ENCODE data around the gene RGL1.

The RGL1 gene

DNA sequence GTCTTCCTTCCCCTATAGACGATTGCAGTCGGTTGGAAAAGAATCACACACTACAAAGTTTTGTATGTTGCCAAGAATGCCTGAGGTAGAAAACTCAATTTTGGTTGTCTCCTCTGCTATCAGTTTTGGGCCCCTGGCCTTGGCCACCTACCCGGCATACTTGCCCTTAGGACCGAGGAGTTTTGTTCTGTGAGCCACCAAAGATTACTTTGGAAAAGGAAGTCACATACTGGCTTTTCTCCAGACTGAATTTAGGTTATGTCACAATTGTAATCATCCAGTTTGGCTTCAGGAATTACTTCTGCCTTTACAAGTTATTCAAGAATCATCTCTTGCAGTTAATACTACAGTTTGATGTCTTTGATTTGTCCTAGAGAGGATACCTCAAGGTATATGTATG, 71.4 kb downstream of the RGL1 start:
- H3K36me3 ChIP-seq = no peaks in the 10 kb centered on the region
- TF ChIP-seq, protein P1, sequence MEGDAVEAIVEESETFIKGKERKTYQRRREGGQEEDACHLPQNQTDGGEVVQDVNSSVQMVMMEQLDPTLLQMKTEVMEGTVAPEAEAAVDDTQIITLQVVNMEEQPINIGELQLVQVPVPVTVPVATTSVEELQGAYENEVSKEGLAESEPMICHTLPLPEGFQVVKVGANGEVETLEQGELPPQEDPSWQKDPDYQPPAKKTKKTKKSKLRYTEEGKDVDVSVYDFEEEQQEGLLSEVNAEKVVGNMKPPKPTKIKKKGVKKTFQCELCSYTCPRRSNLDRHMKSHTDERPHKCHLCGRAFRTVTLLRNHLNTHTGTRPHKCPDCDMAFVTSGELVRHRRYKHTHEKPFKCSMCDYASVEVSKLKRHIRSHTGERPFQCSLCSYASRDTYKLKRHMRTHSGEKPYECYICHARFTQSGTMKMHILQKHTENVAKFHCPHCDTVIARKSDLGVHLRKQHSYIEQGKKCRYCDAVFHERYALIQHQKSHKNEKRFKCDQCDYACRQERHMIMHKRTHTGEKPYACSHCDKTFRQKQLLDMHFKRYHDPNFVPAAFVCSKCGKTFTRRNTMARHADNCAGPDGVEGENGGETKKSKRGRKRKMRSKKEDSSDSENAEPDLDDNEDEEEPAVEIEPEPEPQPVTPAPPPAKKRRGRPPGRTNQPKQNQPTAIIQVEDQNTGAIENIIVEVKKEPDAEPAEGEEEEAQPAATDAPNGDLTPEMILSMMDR (IDR thresholded peaks at IDR 0.05) = no peak
- no peaks in the 10 kb centered on the region for H3K27me3 ChIP-seq
- H3K4me1 ChIP-seq (ENCODE audit: control insufficient read depth in 1 of 2, insufficient read depth in 1 of 2, low read depth in 1 of 2, low read length in 1 of 2) = peaks cover 19 to 20% of the 10 kb centered on the region in 2 experiments
- no peak overlapping the region for H3K4me3 ChIP-seq (ENCODE audit: low read depth in 1 of 2, low read length in 1 of 2)
- H3K27ac ChIP-seq = no peak overlapping the region
- H3K9me3 ChIP-seq = no peaks in the 10 kb centered on the region

DNA sequence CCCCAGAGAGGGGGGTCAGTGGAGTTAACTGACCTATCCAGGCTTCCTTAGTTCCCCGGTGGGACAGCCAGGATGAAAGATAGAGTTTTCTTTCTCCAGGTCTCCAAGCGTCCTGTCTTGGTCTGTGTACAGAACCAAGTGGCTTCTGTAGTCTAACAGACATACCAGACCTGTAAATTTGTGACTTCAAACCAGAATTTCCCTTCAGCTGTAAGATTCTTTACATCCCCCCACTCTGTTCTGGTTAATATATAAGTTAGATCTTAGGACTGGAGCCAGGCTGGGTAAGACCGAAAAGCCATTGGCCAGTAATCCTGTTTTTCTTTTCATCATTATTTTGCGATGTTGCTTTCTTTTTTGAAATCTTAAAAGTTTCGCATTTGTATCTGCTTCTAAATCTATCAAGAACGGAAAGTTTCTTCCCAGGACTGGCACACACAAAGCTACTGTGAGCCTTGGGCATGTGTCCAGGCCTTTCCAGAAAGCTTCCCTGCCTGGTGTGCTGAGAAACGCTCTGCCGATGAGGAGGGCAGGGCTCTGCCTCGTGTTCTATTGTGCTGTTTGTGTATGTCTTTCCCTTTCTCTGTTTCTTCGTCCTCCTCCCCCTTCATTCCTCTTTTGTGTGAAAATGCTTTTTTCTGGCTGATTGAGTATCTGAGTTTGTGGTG, 72.3 kb downstream of the RGL1 start:
- TF ChIP-seq, protein P1 (IDR thresholded peaks at IDR 0.05) = no peak
- Histone ChIP-seq H3K4me3 (ENCODE audit: low read depth in 1 of 2, low read length in 1 of 2) (no peak overlapping the region), H3K27ac (no peak overlapping the region), H3K4me1 (ENCODE audit: control insufficient read depth in 1 of 2, insufficient read depth in 1 of 2, low read depth in 1 of 2, low read length in 1 of 2) (peaks cover 28 to 29% of the 10 kb centered on the region in 2 experiments), H3K9me3 (no peaks in the 10 kb centered on the region), H3K27me3 (no peaks in the 10 kb centered on the region), H3K36me3 (no peaks in the 10 kb centered on the region)

DNA sequence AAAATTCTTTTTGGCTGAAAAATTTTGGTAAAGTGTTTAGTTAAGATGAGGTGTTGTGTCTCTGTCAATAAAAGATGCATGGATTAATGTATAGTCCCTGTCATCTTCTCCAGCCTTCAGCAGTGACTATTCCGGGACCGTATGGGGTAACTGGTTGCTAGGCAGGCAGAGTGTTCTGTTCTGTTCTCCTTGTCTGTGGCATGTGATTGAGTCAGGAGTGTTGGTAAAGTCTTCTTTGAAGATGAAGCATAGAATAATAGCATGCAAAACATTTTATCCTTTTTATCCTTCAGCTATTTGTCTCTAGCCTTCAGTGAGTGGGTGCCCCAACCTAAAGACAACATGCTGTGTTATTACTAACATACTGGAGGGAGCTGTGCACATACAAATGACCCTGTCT, 74.6 kb downstream of the RGL1 start:
- TF ChIP-seq, protein P1 (IDR thresholded peaks at IDR 0.05) = no peak
- Histone ChIP-seq H3K27me3 (no peaks in the 10 kb centered on the region), H3K27ac (no peak overlapping the region), H3K36me3 (no peaks in the 10 kb centered on the region), H3K9me3 (no peaks in the 10 kb centered on the region), H3K4me3 (ENCODE audit: low read depth in 1 of 2, low read length in 1 of 2) (no peak overlapping the region), H3K4me1 (ENCODE audit: control insufficient read depth in 1 of 2, insufficient read depth in 1 of 2, low read depth in 1 of 2, low read length in 1 of 2) (peaks cover 35 to 38% of the 10 kb centered on the region in 2 experiments)

DNA sequence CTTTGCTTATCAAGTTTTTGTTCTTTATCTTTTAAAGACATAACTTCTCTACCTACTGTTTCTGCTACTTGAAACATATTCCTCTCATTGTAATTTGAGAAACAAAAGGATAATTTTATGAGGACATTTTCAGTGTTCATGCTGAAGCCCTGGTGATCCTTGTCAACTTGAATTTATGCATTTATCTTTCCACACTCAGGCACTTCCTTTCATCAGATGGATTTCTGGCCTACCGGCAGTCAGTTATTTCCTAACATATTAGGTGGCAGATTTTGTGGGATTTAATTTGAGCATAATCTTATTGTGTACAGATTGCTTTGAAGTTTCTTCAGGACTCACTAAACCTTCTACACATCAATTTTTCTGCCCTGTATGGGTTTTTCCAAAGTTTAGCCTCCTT, 75.0 kb downstream of the RGL1 start:
- Histone ChIP-seq H3K36me3 (no peaks in the 10 kb centered on the region), H3K4me1 (ENCODE audit: control insufficient read depth in 1 of 2, insufficient read depth in 1 of 2, low read depth in 1 of 2, low read length in 1 of 2) (peaks cover 35 to 38% of the 10 kb centered on the region in 2 experiments), H3K9me3 (no peaks in the 10 kb centered on the region), H3K27me3 (no peaks in the 10 kb centered on the region), H3K4me3 (ENCODE audit: low read depth in 1 of 2, low read length in 1 of 2) (no peak overlapping the region), H3K27ac (no peak overlapping the region)
- TF ChIP-seq, protein P1 (IDR thresholded peaks at IDR 0.05) = no peak

DNA sequence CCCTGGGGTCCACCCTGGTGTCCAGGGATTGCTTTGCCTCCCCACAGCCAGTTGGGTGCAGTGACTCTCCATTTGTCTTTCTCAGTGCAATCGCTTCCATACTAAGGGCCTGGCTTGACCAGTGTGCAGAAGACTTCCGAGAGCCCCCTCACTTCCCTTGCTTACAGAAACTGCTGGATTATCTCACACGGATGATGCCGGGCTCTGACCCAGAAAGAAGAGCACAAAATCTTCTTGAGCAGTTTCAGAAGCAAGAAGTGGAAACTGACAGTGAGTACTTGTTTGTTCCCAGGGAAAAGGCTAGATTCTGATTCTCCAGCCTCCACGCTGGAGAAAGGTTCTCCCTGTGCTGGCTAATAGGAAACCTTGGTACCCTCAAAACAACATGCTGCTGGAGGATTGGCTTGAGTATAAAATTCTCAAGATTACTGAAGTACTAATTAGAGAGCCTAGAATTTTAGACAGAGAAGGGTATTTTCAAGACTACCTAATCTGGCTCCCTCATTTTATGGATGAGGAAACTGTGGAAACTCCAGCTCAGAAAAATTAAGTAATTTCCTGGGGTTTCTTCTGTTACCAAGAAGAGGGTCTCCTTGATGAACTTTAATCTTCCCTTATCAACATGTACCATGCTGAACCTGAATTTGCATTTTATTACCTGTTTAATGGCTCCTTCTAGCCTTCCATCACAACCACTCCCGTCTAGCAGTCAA, 75.8 kb downstream of the RGL1 start:
- TF ChIP-seq, protein P1 (IDR thresholded peaks at IDR 0.05) = no peak
- Histone ChIP-seq H3K36me3 (no peaks in the 10 kb centered on the region), H3K4me3 (ENCODE audit: low read depth in 1 of 2, low read length in 1 of 2) (no peak overlapping the region), H3K27me3 (no peaks in the 10 kb centered on the region), H3K27ac (no peak overlapping the region), H3K9me3 (no peaks in the 10 kb centered on the region), H3K4me1 (ENCODE audit: control insufficient read depth in 1 of 2, insufficient read depth in 1 of 2, low read depth in 1 of 2, low read length in 1 of 2) (peaks cover 35 to 38% of the 10 kb centered on the region in 2 experiments)
